IMR-90 (cell line): ENCODE measurements around the gene PANK4. TPM values are rescaled to one million over a fixed set of nuclear protein-coding genes. Genes with fewer than 3 reads are reported as not detected.

Source experiments
- ATAC-seq: fragments of 200-7000 bp; cut with Tn5 transposase; 2 replicates; pipeline ENCODE4 v1.9.1; 2020; ENCODE audit warnings: low read depth, mild to moderate bottlenecking, moderate library complexity
- BruUV-seq: library from RNA; stranded (reverse); fragments of 400-500 nt; replicated peaks from 2 replicates; lab custom pipeline; 2021; lab: Mats Ljungman, UMichigan
- CTCF ChIA-PET: fragments of 300-600 bp; formaldehyde crosslinking; extraction: SDS; loops from one replicate; lab custom pipeline; 2021; ENCODE audit warnings: antibody characterized with exemption; lab: Yijun Ruan, JAX
- POLR2A ChIA-PET: fragments of 300-600 bp; sonication (Branson Sonifier 250); formaldehyde crosslinking; loops from one replicate; lab custom pipeline; 2022; ENCODE audit warnings: antibody characterized with exemption; ENCODE audit not compliant: unreplicated experiment; lab: Charles Lee
- DNase-seq: peaks from one replicate; pipeline ENCODE4 v3.0.0; 2013
- H2AFZ ChIP-seq: replicated peaks from 2 replicates; pipeline ENCODE3; 2013; ENCODE audit warnings: low read length, mild to moderate bottlenecking; ENCODE audit not compliant: poor library complexity
- H2AK5ac ChIP-seq: 2 replicates; pipeline ENCODE4 v1.6.1; 2013; ENCODE audit warnings: low read depth, low read length, inconsistent platforms
- H2AK9ac ChIP-seq: replicated peaks from 2 replicates; pipeline ENCODE3; 2013; ENCODE audit warnings: mild to moderate bottlenecking, low read depth, low read length, moderate library complexity; ENCODE audit not compliant: poor library complexity
- H2BK120ac ChIP-seq: 2 replicates; pipeline ENCODE4 v1.6.1; 2013; ENCODE audit warnings: low read depth, low read length, inconsistent platforms
- H2BK15ac ChIP-seq: 3 replicates; pipeline ENCODE4 v1.6.1; 2013; ENCODE audit warnings: low read depth, low read length, inconsistent platforms
- H2BK20ac ChIP-seq: 2 replicates; pipeline ENCODE4 v1.6.1; 2013; ENCODE audit warnings: low read depth, mild to moderate bottlenecking, inconsistent platforms, low read length, moderate library complexity
- H2BK5ac ChIP-seq: 2 replicates; pipeline ENCODE4 v1.6.1; 2013; ENCODE audit warnings: mild to moderate bottlenecking, low read depth, low read length, inconsistent platforms; ENCODE audit not compliant: poor library complexity, severe bottlenecking
- H3K14ac ChIP-seq: replicated peaks from 2 replicates; pipeline ENCODE4 v1.6.1; 2013; ENCODE audit warnings: low read depth, low read length, inconsistent platforms
- H3K18ac ChIP-seq: 2 replicates; pipeline ENCODE4 v1.6.1; 2013; ENCODE audit warnings: low read depth, low read length, control low read depth
- H3K23ac ChIP-seq: 2 replicates; pipeline ENCODE4 v1.6.1; 2013; ENCODE audit warnings: low read depth, low read length, inconsistent platforms
- H3K27ac ChIP-seq: 2 replicates; pipeline ENCODE4 v1.5.1; 2013; ENCODE audit warnings: mild to moderate bottlenecking, control low read depth, low read length; ENCODE audit not compliant: insufficient read depth
- H3K27me3 ChIP-seq: 2 replicates; pipeline ENCODE4 v1.6.1; 2013; ENCODE audit warnings: low read length; ENCODE audit not compliant: control insufficient read depth, insufficient read depth
- H3K36me3 ChIP-seq: 2 replicates; pipeline ENCODE4 v1.6.1; 2013; ENCODE audit warnings: low read length, mixed read lengths; ENCODE audit not compliant: control insufficient read depth, insufficient read depth
- H3K4ac ChIP-seq: 2 replicates; pipeline ENCODE4 v1.6.1; 2013; ENCODE audit warnings: low read depth, low read length, inconsistent platforms
- H3K4me1 ChIP-seq: 2 replicates; pipeline ENCODE4 v1.6.1; 2013; ENCODE audit warnings: low read length, mixed read lengths; ENCODE audit not compliant: control insufficient read depth, insufficient read depth
- H3K4me2 ChIP-seq: 2 replicates; pipeline ENCODE4 v1.6.1; 2013; ENCODE audit warnings: low read depth, mild to moderate bottlenecking, control low read depth, low read length, moderate library complexity
- H3K4me3 ChIP-seq: 2 replicates; pipeline ENCODE4 v1.5.1; 2013; ENCODE audit warnings: low read depth, mild to moderate bottlenecking, control low read depth, low read length, moderate library complexity; ENCODE audit not compliant: insufficient read depth
- H3K56ac ChIP-seq: 2 replicates; pipeline ENCODE4 v1.6.1; 2013; ENCODE audit warnings: low read length, inconsistent platforms; ENCODE audit not compliant: insufficient read depth; ENCODE audit errors: extremely low read depth
- H3K79me1 ChIP-seq, 2 experiments: 2 replicates each; pipeline ENCODE4 v1.6.1; 2013; ENCODE audit warnings: low read length in 2 of 2, inconsistent platforms in 1 of 2, low read depth in 1 of 2
- H3K9ac ChIP-seq: 2 replicates; pipeline ENCODE4 v1.6.1; 2013; ENCODE audit warnings: low read depth, low read length, control low read depth
- H3K9me1 ChIP-seq: 2 replicates; pipeline ENCODE4 v1.6.1; 2013; ENCODE audit warnings: low read length, inconsistent platforms; ENCODE audit not compliant: insufficient read depth
- H3K9me3 ChIP-seq: 2 replicates; pipeline ENCODE4 v1.6.1; 2013; ENCODE audit warnings: low read length; ENCODE audit not compliant: control insufficient read depth, insufficient read depth
- H4K20me1 ChIP-seq: 2 replicates; pipeline ENCODE4 v1.6.1; 2013; ENCODE audit warnings: low read length, inconsistent platforms; ENCODE audit not compliant: insufficient read depth
- H4K5ac ChIP-seq: 2 replicates; pipeline ENCODE4 v1.6.1; 2013; ENCODE audit warnings: mild to moderate bottlenecking, low read depth, low read length, control low read depth
- H4K8ac ChIP-seq, 2 experiments: 2 replicates each; pipeline ENCODE4 v1.6.1; 2013; ENCODE audit warnings: low read depth in 2 of 2, low read length in 2 of 2, control low read depth in 1 of 2, inconsistent platforms in 1 of 2
- H4K91ac ChIP-seq: 2 replicates; pipeline ENCODE4 v1.6.1; 2013; ENCODE audit warnings: low read depth, low read length, inconsistent platforms; ENCODE audit not compliant: insufficient read depth
- CEBPB ChIP-seq: IDR thresholded peaks from 2 replicates; pipeline ENCODE4 v1.6.1; 2012; ENCODE audit warnings: low read depth, low read length, improper control_type of control experiment
- CHD1 ChIP-seq: IDR thresholded peaks from 2 replicates; pipeline ENCODE4 v1.6.1; 2012; ENCODE audit warnings: low read depth, low read length, improper control_type of control experiment
- CTCF ChIP-seq: conservative IDR thresholded peaks from 2 replicates; pipeline ENCODE4 v1.5.1; 2012; ENCODE audit warnings: mild to moderate bottlenecking, low read depth, low read length, improper control_type of control experiment
- MAZ ChIP-seq: IDR thresholded peaks from 2 replicates; pipeline ENCODE4 v1.6.1; 2012; ENCODE audit warnings: low read depth, mild to moderate bottlenecking, low read length, improper control_type of control experiment, moderate library complexity, borderline replicate concordance
- MXI1 ChIP-seq: IDR thresholded peaks from 2 replicates; pipeline ENCODE4 v1.6.1; 2012; ENCODE audit warnings: low read depth, mild to moderate bottlenecking, low read length, moderate library complexity, borderline replicate concordance
- NFE2L2 ChIP-seq: fragments of 150-350 bp; IDR thresholded peaks from 2 replicates; pipeline ENCODE4 v1.6.1; 2016; ENCODE audit warnings: low read depth, mild to moderate bottlenecking, low read length
- POLR2A ChIP-seq: IDR thresholded peaks from 2 replicates; pipeline ENCODE4 v1.6.1; 2012; ENCODE audit warnings: mild to moderate bottlenecking, low read depth, low read length
- RAD21 ChIP-seq: IDR thresholded peaks from 2 replicates; pipeline ENCODE4 v1.6.1; 2012; ENCODE audit warnings: low read length, improper control_type of control experiment
- RCOR1 ChIP-seq: IDR thresholded peaks from 2 replicates; pipeline ENCODE4 v1.6.1; 2012; ENCODE audit warnings: mild to moderate bottlenecking, low read length, improper control_type of control experiment; ENCODE audit not compliant: insufficient replicate concordance
- RFX5 ChIP-seq: IDR thresholded peaks from 2 replicates; pipeline ENCODE4 v1.8.0; 2012; ENCODE audit warnings: low read depth, mild to moderate bottlenecking, low read length, moderate library complexity
- SMC3 ChIP-seq: fragments of 150-350 bp; IDR thresholded peaks from 2 replicates; pipeline ENCODE4 v1.6.1; 2016; ENCODE audit warnings: low read depth, mild to moderate bottlenecking, antibody characterized with exemption, low read length, moderate library complexity
- WGBS, 2 experiments: methylation state at CpG; one replicate each; pipeline versions ENCODE4 v1.1.5 to v1.1.7; 2013; ENCODE audit warnings: missing lambda C conversion rate in 2 of 2; ENCODE audit not compliant: insufficient read length in 1 of 2; ENCODE audit errors: extremely low coverage in 2 of 2; 5-methylcytosine and 5-hydroxymethylcytosine counted together
- dilution Hi-C: fragments of 300-500 bp; cut with HindIII; formaldehyde crosslinking; loops from one replicate; pipeline ENCODE4 v1.14.3; 2018; ENCODE audit warnings: low sequenced_read_pairs; ENCODE audit not compliant: unreplicated experiment
- in situ Hi-C: fragments of 300-500 bp; cut with MboI; formaldehyde crosslinking; loops from 3 replicates; pipeline ENCODE4 v1.14.3; 2019; ENCODE audit warnings: low sequenced_read_pairs, inconsistent platforms, mixed read lengths
- intact Hi-C: fragments of 100-400 bp; cut with micrococcal nuclease; formaldehyde crosslinking; loops from 2 replicates; pipeline ENCODE4 v1.10.0; 2022
- polyA plus RNA-seq, 3 experiments: library from polyadenylated mRNA; depleted of rRNA; stranded (reverse); fragments of >200 nt; gene quantifications; 2 replicates each; pipeline ENCODE4 v1.2.3, GENCODE V29; 2012; ENCODE audit warnings: low replicate concordance in 1 of 3
- total RNA-seq: library from RNA; depleted of rRNA; stranded (reverse); fragments of >200 nt; gene quantifications from 2 replicates; pipeline ENCODE4 v1.2.3, GENCODE V29; 2012
- TF ChIP-seq, protein P1 (sequence below): fragments of 150-350 bp; IDR thresholded peaks from 2 replicates; pipeline ENCODE4 v1.6.1; 2017; ENCODE audit warnings: mild to moderate bottlenecking, antibody characterized with exemption, low read length, low read depth

The PANK4 gene
- total and polyA plus RNA-seq, 2 of the 4 experiments (the other 2 are of a cell fraction): 14.0 to 18.5 TPM

GRCh38 chr1:2513939-2514652, 12.3 kb downstream of the PANK4 start:
- TF ChIP-seq CHD1 (no peak), RAD21 (no peak), SMC3 (no peak), RFX5 (no peak), MAZ (no peak), RCOR1 (no peak), POLR2A (no peak), MXI1 (no peak), CEBPB (no peak), NFE2L2 (no peak), CTCF (no peak)
- TF ChIP-seq, protein P1, sequence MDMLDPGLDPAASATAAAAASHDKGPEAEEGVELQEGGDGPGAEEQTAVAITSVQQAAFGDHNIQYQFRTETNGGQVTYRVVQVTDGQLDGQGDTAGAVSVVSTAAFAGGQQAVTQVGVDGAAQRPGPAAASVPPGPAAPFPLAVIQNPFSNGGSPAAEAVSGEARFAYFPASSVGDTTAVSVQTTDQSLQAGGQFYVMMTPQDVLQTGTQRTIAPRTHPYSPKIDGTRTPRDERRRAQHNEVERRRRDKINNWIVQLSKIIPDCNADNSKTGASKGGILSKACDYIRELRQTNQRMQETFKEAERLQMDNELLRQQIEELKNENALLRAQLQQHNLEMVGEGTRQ: no peak
- Histone ChIP-seq H3K27ac (no peak overlapping the region), H2BK20ac (no peak overlapping the region), H3K56ac (no peak overlapping the region), H3K23ac (no peak overlapping the region), H3K18ac (no peak overlapping the region), H4K91ac (no peak overlapping the region), H3K4me1 (no peaks in the 10 kb centered on the region), H3K14ac (no peak overlapping the region), H4K5ac (no peak overlapping the region), H3K9ac (no peak overlapping the region), H3K4me3 (no peak overlapping the region), H4K8ac (no peak overlapping the region), H2AK9ac (no peak overlapping the region), H2BK5ac (no peak overlapping the region), H2AK5ac (no peak overlapping the region), H2BK15ac (no peak overlapping the region), H4K20me1 (no peaks in the 10 kb centered on the region; the same call in none of the 2 replicates), H3K79me1 (peaks cover 0 to 12% of the 10 kb centered on the region in 2 experiments; a peak in 2 of 4 replicates), H3K9me3 (no peaks in the 10 kb centered on the region), H2BK120ac (no peak overlapping the region), H2AFZ (no peak overlapping the region), H3K27me3 (no peaks in the 10 kb centered on the region), H3K4ac (no peak overlapping the region), H3K9me1 (no peaks in the 10 kb centered on the region), H3K4me2 (no peak overlapping the region), H3K36me3 (peaks cover 91% of the 10 kb centered on the region)
- dilution Hi-C loops: no loop called here
- in situ Hi-C loops: no loop called here
- BruUV-seq: no TSS peak
- 99% methylated on average over 22 of the region's 43 CpGs; no CpG with 5 or more reads in 1 of the 2 experiments for WGBS, 2 experiments
- CTCF ChIA-PET: no interaction called here
- ATAC-seq (no peak), DNase-seq (no peak)
- POLR2A ChIA-PET: no interaction called here
- intact Hi-C loops: no loop called here
